ENCODE measurements around the gene ASTN2.

Gene ASTN2

GRCh38 chr9:117359910-117360309 lies 54.9 kb downstream of the ASTN2 start:
- no peak for DNase-seq

GRCh38 chr9:117355542-117355941 lies 59.3 kb downstream of the ASTN2 start:
- no peak for DNase-seq

GRCh38 chr9:117354997-117355396 lies 59.9 kb downstream of the ASTN2 start:
- DNase-seq = no peak

GRCh38 chr9:117354244-117354847 lies 60.5 kb downstream of the ASTN2 start:
- DNase-seq = no peak

DNA sequence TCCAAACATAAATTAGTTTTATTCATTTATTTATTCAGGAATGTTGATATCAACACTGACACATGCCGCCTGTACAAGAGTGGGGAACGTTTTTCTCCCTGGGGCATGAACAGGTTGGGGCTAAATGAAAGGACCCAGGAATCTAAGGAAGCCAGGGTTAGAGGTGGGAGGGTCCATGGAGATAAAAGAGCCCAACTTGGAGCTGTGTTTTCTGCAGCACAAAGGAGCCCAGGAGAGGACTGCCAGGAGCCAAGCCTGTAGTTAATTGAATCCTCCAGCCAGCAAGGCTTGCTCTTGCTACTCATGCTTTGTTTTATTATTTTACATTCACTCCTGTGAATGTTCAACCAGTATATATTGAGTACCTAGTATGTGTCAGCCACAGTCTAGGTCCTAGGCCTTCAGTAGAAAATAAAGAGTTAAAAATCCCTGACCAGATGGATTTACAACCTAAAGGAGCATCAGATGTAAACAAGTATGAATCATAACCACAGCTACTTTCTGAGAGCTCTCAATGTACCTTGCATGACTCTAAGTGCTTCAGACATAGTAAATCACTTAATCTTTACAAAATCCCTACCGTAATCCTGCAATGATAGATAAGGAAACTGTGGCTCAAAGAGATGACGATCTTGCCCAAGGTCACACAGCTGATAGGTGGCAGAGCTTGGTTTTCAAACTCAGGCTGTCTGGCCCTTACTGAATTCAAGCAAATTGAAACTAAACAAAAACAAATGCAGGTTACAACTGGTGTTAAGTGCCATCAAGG lies 69.8 kb downstream of the ASTN2 start:
- DNase-seq = no peak

- DNase-seq = no peak
Observed at GRCh38 chr9:117343427-117343826, 71.4 kb downstream of the ASTN2 start.

DNA sequence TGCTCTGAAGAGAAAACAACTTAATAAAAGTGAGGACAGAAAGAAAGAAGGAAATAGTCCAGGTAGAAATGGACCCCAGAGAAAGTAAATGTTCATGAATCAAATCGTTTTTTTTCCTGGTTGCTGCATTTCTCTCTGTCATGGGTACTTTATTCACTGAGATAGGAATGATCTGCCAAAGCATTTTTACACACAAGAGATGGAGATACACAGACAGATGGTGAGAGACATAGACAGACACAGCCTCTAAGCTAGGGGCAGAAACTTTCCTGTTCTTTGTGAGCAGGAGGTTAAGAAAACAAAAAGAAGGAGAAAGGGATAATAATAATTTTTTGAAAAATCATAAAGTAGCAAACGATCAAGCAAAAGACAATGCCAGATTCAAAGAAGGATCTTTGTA lies 73.7 kb downstream of the ASTN2 start:
- DNase-seq = no peak

- no peak for DNase-seq
Observed at GRCh38 chr9:117340422-117340821, 74.4 kb downstream of the ASTN2 start.

- DNase-seq = no peak
Observed at GRCh38 chr9:117335837-117336433, 78.9 kb downstream of the ASTN2 start.

DNA sequence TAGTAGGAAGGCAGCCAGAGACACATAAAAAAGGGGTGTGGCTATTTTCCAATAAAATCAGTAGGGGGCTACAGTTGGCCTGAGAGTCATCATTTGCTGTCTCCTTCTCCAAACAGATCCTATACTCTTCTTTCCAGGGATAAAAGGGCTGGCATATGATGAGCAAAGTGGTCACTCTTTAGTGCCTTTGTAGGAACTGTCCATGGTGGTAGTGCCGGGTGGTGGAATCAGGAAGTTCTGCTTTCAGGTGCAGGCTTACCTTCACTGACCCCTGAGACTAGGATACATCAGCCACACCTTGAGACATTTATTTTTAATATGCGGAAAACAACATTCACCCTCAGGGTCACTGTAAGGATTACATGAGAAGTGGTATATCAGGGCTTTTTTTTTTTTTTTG lies 80.8 kb downstream of the ASTN2 start:
- no peak for DNase-seq

DNA sequence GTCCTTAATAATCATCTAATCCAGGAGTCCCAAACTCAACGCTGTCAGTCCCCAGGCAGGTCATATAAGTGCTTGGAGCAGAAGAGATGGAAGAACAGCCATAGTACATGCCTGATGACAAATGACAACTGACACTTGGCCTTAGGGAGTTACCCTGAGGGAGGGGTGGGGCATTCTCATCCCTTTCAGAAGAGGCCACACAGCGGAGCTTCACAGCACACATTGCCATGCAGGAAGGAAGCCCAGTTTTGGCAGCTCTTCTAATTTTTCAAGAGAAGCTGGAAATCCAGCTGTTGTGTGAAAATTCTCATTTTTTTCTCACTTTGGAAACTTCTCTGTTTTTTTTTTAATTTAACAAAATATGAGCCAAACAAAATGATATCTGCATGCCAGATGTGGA lies 89.0 kb downstream of the ASTN2 start:
- no peak for DNase-seq

- no peak for DNase-seq
Observed at GRCh38 chr9:117325110-117325731, 89.6 kb downstream of the ASTN2 start.

DNA sequence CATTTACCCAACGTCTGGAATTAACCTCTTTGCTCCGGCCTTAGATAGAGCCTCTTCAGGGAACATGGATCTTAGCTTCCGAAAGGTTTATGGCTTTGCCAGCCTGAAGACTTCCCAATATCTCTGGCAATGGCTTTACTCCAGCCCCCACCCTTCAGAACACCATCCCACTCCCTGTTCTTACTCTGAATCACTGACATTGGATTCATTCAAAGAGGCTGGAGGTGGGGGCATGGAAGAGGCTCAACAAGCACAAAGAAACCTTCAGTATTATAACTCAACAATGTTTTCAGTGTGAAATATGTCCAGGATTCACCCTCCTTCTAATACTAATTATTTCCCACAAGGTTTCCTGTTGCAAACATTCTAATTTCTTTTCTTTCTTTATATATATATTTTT lies 91.5 kb downstream of the ASTN2 start:
- DNase-seq = no peak

DNA sequence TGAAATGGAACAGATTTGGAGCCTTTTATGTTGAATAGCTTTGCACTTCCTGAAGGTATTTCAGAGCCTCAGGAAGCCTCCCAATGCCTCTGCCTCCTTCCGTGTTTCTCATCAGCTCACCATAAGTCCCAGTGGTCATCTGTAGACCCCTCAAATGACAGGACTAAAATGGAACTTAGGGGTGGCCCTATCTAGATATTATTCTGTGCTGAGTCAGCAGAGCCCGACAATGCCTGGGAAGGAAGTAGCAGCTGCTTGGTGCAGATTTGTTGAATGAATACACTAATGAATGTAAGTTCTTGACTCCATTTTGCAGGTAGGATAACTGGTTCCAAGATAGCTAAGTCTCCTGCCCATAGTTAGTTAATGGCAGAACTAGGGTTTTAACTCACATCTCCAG lies 97.7 kb downstream of the ASTN2 start:
- no peak for DNase-seq

GRCh38 chr9:117315236-117315635 lies 99.6 kb downstream of the ASTN2 start:
- DNase-seq = no peak

- no peak for DNase-seq
Observed at GRCh38 chr9:117313989-117314388, 100.9 kb downstream of the ASTN2 start.

- DNase-seq = no peak
Observed at GRCh38 chr9:117307701-117308100, 107.2 kb downstream of the ASTN2 start.

- DNase-seq = no peak
Observed at GRCh38 chr9:117306032-117306431, 108.8 kb downstream of the ASTN2 start.

DNA sequence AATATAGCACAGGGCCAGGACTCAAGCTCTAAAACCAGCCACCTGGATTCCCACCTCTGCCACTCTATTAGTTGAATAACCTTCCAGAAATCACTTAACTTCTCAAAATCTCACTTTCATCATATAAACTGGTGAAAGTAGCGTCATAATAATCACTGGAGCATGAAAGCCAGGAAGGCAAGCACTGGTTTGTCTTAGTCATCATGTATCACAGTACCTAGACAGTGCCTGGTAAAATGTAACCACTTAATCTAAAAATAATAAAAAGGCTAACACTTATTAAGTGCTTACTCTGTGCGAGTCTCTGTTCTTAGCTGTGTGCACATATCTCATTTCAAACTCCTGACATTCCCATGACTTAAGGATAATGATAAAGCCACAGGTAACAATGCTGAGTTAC lies 109.4 kb downstream of the ASTN2 start:
- DNase-seq = no peak

DNA sequence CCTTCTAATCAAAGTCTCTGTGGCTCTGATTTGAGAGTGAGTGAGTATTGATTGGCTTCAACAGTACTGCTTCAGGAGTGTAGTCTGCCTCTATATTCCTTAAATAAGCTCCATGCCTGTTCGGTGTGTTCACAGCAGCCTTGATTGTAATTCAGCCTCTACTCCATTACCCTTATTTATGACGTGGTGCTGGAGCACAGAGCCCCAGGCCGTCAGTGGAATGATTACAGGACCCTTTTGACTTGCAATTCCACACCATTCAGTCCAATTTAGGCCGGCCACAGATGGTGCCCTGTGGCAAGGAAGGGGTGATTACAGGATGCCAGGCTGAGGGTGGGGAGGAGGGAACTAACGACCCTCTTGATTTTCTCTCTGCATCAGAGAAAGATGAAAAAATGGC lies 110.3 kb downstream of the ASTN2 start:
- no peak for DNase-seq

GRCh38 chr9:117303643-117304230 lies 111.1 kb downstream of the ASTN2 start:
- DNase-seq = no peak

GRCh38 chr9:117302487-117302886 lies 112.4 kb downstream of the ASTN2 start:
- no peak for DNase-seq

DNA sequence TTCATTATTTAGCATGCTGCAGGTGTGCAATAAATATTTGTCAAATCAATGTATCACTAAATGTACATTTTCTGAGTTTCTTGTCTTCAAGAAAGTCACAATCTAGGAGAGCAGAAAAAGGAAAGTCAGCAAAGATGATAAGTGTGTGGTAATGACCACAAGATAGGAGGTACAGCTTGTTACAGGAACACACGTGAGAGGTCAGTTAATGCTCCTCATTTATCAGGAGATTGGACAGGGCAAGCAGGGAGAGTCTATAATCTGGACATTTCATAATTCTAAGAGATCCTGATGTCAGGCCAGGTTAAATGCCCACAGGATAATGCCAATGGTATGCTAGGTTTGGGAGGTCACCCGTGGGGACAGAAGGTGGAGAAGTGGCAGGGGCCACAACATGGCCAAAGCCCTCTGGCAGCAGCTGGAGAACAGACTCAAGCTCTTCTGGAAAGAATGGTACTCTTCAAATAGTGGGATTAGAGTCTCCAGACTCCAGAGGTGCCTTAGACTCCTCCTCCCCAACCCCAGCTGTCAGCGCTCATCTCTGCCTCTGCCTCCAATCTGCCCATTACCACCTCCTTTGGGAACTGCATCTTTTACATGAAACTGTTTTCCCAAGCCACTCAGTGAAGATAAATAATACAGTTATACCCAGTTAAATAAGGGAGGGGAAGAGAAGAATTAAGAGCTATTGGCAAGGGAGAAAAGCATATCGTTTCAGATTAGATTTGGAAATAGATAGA lies 114.3 kb downstream of the ASTN2 start:
- DNase-seq = no peak

Data from CD4-positive, alpha-beta T cell treated with Interleukin-4 for 4 hours (primary cell).